ENCODE measurements around the gene PTPRN2. TPM values are rescaled to one million over a fixed set of nuclear protein-coding genes. Genes with fewer than 3 reads are reported as not detected.

The PTPRN2 gene
- total and polyA plus RNA-seq, 9 of the 15 experiments (the other 6 are each of a cell fraction or from before 2014, with no cell fraction given), result not detected

DNA sequence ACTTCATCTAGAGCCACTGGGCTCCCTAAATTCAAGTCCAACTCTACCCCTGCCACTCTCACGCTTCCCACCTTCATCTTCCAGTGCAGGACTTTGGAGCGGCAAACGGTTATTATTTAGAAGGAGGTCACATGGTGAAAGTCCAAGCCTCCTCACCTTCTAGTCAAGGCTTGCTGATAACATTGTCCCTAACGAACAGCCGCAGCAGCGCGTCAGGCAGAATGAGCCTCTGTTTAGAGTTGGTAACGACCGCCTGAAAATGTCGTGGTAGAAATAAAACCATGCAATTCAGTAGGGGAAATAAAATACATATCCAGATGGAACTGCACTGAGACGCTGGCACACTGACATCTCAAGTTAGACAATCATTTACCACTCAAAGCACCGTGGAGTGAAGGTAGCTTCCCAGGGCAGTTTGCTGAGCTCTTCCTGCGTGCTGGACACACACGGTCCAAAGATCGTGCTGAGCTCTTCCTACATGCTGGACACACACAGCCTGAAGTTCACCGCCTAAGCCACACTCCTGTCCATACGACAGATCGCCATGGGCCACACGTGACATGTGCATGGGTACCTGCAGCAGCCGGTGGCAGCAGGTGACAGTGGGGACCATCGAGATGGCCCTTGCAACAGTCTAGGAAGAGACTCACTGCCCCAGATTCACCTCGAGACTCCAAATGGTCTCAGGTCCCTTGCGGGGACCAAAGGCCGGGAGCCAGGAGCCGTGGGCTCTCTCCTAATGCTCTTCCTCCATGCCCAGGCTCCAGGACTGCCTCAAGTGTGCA lies 323.5 kb downstream of the PTPRN2 start:
- intact Hi-C loops (cut with micrococcal nuclease), result no loop called here
- H3K4me3 ChIP-seq, result no peak overlapping the region

More for the DNA sequence above, 323.5 kb downstream of the PTPRN2 start:
- FAIRE-seq, result no peak
- Histone ChIP-seq H3K4me1 (replicated peaks in 1 of 2; ENCODE audit: control insufficient read depth in 2 of 2, insufficient read depth in 2 of 2, low read length in 2 of 2) (no peaks in the 10 kb centered on the region), H2AFZ (ENCODE audit: low read depth, low read length) (no peak overlapping the region), H3K4me2 (ENCODE audit: insufficient read depth, low read length) (no peak overlapping the region), H3K9me1 (ENCODE audit: control insufficient read depth, insufficient read depth, low read length) (no peaks in the 10 kb centered on the region), H3K79me2 (ENCODE audit: control insufficient read depth, insufficient read depth, low read length) (no peaks in the 10 kb centered on the region), H4K20me1 (replicated peaks; ENCODE audit: control insufficient read depth, insufficient read depth, low read length) (no peaks in the 10 kb centered on the region), H3K36me3 (ENCODE audit: control insufficient read depth, insufficient read depth, low read length) (no peaks in the 10 kb centered on the region), H3K9me3 (replicated peaks; ENCODE audit: control insufficient read depth, insufficient read depth, low read depth, low read length) (peaks cover 9% of the 10 kb centered on the region; the same call in 1 of the 2 replicates), H3K9ac (ENCODE audit: insufficient read depth in 1 of 2, low read depth in 2 of 2, low read length in 2 of 2) (no peak overlapping the region), H3K27me3 (ENCODE audit: control insufficient read depth in 2 of 2, insufficient read depth in 2 of 2, low read length in 2 of 2) (peaks cover 12 to 47% of the 10 kb centered on the region in 2 experiments; a peak in 4 of 5 replicates), H3K27ac (ENCODE audit: extremely low read depth, low read depth, low read length) (no peak overlapping the region)
- BruUV-seq (replicated peaks), result no TSS peak
- no peak for DNase-seq (ENCODE audit: extremely low read depth in 1 of 4, low spot score in 3 of 4)
- in situ Hi-C loops (cut with MboI), result no loop called here
- 5% methylated on average over 25 of the region's 25 CpGs for WGBS (ENCODE audit: insufficient coverage, low coverage, missing lambda C conversion rate)
- TF ChIP-seq RFX1 (IDR thresholded peaks at IDR 0.05) (no peak), SP2 (IDR thresholded peaks at IDR 0.05; ENCODE audit: extremely low read depth, low read depth, low read length, poor library complexity, severe bottlenecking) (no peak), CBX1 (IDR thresholded peaks at IDR 0.05; ENCODE audit: low read depth) (no peak), HDGF (IDR thresholded peaks at IDR 0.05) (no peak), ZNF551 (CRISPR knock-in tag; IDR thresholded peaks at IDR 0.05) (no peak), DACH1 (IDR thresholded peaks at IDR 0.05; ENCODE audit: partially characterized antibody) (no peak), SIRT6 (IDR thresholded peaks at IDR 0.05; ENCODE audit: low read depth, low read length) (no peak), ZC3H4 (CRISPR knock-in tag; IDR thresholded peaks at IDR 0.05; ENCODE audit: borderline replicate concordance) (no peak), ZNF408 (CRISPR knock-in tag; IDR thresholded peaks at IDR 0.05; ENCODE audit: low read depth) (no peak), KLF1 (tag; IDR thresholded peaks at IDR 0.05) (no peak), SIN3B (IDR thresholded peaks at IDR 0.05; ENCODE audit: low read depth) (no peak), OTX1 (CRISPR knock-in tag; IDR thresholded peaks at IDR 0.05) (no peak), ZNF263 (CRISPR knock-in tag; IDR thresholded peaks at IDR 0.05; ENCODE audit: borderline replicate concordance) (no peak)
- TF ChIP-seq, protein P1, sequence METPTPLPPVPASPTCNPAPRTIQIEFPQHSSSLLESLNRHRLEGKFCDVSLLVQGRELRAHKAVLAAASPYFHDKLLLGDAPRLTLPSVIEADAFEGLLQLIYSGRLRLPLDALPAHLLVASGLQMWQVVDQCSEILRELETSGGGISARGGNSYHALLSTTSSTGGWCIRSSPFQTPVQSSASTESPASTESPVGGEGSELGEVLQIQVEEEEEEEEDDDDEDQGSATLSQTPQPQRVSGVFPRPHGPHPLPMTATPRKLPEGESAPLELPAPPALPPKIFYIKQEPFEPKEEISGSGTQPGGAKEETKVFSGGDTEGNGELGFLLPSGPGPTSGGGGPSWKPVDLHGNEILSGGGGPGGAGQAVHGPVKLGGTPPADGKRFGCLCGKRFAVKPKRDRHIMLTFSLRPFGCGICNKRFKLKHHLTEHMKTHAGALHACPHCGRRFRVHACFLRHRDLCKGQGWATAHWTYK (CRISPR knock-in tag; IDR thresholded peaks at IDR 0.05), result no peak
- TF ChIP-seq, protein P2, sequence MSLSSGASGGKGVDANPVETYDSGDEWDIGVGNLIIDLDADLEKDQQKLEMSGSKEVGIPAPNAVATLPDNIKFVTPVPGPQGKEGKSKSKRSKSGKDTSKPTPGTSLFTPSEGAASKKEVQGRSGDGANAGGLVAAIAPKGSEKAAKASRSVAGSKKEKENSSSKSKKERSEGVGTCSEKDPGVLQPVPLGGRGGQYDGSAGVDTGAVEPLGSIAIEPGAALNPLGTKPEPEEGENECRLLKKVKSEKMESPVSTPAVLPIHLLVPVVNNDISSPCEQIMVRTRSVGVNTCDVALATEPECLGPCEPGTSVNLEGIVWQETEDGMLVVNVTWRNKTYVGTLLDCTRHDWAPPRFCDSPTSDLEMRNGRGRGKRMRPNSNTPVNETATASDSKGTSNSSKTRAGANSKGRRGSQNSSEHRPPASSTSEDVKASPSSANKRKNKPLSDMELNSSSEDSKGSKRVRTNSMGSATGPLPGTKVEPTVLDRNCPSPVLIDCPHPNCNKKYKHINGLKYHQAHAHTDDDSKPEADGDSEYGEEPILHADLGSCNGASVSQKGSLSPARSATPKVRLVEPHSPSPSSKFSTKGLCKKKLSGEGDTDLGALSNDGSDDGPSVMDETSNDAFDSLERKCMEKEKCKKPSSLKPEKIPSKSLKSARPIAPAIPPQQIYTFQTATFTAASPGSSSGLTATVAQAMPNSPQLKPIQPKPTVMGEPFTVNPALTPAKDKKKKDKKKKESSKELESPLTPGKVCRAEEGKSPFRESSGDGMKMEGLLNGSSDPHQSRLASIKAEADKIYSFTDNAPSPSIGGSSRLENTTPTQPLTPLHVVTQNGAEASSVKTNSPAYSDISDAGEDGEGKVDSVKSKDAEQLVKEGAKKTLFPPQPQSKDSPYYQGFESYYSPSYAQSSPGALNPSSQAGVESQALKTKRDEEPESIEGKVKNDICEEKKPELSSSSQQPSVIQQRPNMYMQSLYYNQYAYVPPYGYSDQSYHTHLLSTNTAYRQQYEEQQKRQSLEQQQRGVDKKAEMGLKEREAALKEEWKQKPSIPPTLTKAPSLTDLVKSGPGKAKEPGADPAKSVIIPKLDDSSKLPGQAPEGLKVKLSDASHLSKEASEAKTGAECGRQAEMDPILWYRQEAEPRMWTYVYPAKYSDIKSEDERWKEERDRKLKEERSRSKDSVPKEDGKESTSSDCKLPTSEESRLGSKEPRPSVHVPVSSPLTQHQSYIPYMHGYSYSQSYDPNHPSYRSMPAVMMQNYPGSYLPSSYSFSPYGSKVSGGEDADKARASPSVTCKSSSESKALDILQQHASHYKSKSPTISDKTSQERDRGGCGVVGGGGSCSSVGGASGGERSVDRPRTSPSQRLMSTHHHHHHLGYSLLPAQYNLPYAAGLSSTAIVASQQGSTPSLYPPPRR (CRISPR knock-in tag; IDR thresholded peaks at IDR 0.05; ENCODE audit: borderline replicate concordance), result no peak
- TF ChIP-seq, protein P3, sequence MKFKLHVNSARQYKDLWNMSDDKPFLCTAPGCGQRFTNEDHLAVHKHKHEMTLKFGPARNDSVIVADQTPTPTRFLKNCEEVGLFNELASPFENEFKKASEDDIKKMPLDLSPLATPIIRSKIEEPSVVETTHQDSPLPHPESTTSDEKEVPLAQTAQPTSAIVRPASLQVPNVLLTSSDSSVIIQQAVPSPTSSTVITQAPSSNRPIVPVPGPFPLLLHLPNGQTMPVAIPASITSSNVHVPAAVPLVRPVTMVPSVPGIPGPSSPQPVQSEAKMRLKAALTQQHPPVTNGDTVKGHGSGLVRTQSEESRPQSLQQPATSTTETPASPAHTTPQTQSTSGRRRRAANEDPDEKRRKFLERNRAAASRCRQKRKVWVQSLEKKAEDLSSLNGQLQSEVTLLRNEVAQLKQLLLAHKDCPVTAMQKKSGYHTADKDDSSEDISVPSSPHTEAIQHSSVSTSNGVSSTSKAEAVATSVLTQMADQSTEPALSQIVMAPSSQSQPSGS (CRISPR knock-in tag; IDR thresholded peaks at IDR 0.05), result no peak
- CTCF ChIA-PET (ENCODE audit: low intra/inter-chr PET ratio), result interaction anchor here (0.6 kb wide), 1 partner anchor 38 kb away, joined by 6 read pairs; no protein-coding TSS in a partner anchor
- POLR2A ChIA-PET, result no interaction called here
- no peak for ATAC-seq
